Endodermal cell (in vitro differentiated cells): Measurements from ENCODE around the gene TMOD1. TPM values are rescaled to one million over a fixed set of nuclear protein-coding genes. Genes with fewer than 3 reads are reported as not detected.
"Not testable (repeated sequence)": the region's sequence is repeated elsewhere in the genome, so short reads cannot be mapped to it uniquely, and the experiment has no call there.

ENCODE experiments used
- DNase-seq: peaks from one replicate; pipeline ENCODE4 v3.0.0-alpha.2; 2017
- H3K27ac ChIP-seq: 2 replicates; pipeline ENCODE4 v1.5.1; 2013; ENCODE audit warnings: mild to moderate bottlenecking, low read depth, low read length, moderate library complexity
- H3K27me3 ChIP-seq: 2 replicates; pipeline ENCODE4 v1.6.1; 2013; ENCODE audit warnings: mild to moderate bottlenecking, low read length, moderate library complexity; ENCODE audit not compliant: insufficient read depth, control insufficient read depth, poor library complexity, severe bottlenecking
- H3K36me3 ChIP-seq: 2 replicates; pipeline ENCODE4 v1.7.0; 2013; ENCODE audit warnings: mild to moderate bottlenecking, low read length, moderate library complexity; ENCODE audit not compliant: control insufficient read depth, insufficient read depth
- H3K4me1 ChIP-seq: one replicate; pipeline ENCODE4 v1.7.0; 2013; ENCODE audit warnings: low read length; ENCODE audit not compliant: control insufficient read depth, insufficient read depth
- H3K4me3 ChIP-seq: 2 replicates; pipeline ENCODE4 v1.5.1; 2013; ENCODE audit warnings: mild to moderate bottlenecking, low read length, moderate library complexity
- H3K9ac ChIP-seq: 2 replicates; pipeline ENCODE4 v1.6.1; 2013; ENCODE audit warnings: mild to moderate bottlenecking, low read length, moderate library complexity; ENCODE audit not compliant: poor library complexity, severe bottlenecking; ENCODE audit errors: extremely low read depth
- H3K9me3 ChIP-seq: 2 replicates; pipeline ENCODE4 v1.6.1; 2013; ENCODE audit warnings: mild to moderate bottlenecking, low read length, moderate library complexity; ENCODE audit not compliant: control insufficient read depth
- H3K27ac Mint-ChIP-seq: 2 replicates; pipeline ENCODE4 v1.8.0; 2020; ENCODE audit warnings: mixed read lengths
- H3K27me3 Mint-ChIP-seq: 2 replicates; pipeline ENCODE4 v1.8.0; 2021; ENCODE audit warnings: mild to moderate bottlenecking, mixed read lengths; ENCODE audit not compliant: insufficient read depth
- H3K36me3 Mint-ChIP-seq: 2 replicates; pipeline ENCODE4 v1.8.0; 2020; ENCODE audit warnings: low read depth, mixed read lengths
- H3K4me1 Mint-ChIP-seq: 2 replicates; pipeline ENCODE4 v1.8.0; 2020; ENCODE audit warnings: mixed read lengths
- H3K4me3 Mint-ChIP-seq: 2 replicates; pipeline ENCODE4 v1.8.0; 2020; ENCODE audit warnings: mild to moderate bottlenecking, moderate library complexity, mixed read lengths
- H3K9me3 Mint-ChIP-seq: 2 replicates; pipeline ENCODE4 v1.8.0; 2020; ENCODE audit warnings: mild to moderate bottlenecking, mixed read lengths
- WGBS, 2 experiments: methylation state at CpG; one replicate each; pipeline versions ENCODE4 v1.1.5 to v1.1.7; 2013; ENCODE audit warnings: missing lambda C conversion rate in 2 of 2, mixed read lengths in 1 of 2; ENCODE audit not compliant: insufficient coverage in 1 of 2, insufficient read length in 1 of 2; 5-methylcytosine and 5-hydroxymethylcytosine counted together
- total RNA-seq, 2 donors: library from RNA; stranded (reverse); fragmentation: NEBNext Ultra II Directional in 1 of 2; extraction: Animal tissue kit (Norgen Biotek cat#: 25700) in 1 of 2; gene quantifications; 2 replicates in 1 of 2; 3 replicates in 1 of 2; pipeline ENCODE4 v1.2.1, GENCODE V29; 2021
- TF ChIP-seq, protein P1 (sequence below): fragments of 200-600 bp; sonication (generic); conservative IDR thresholded peaks from 2 replicates; pipeline ENCODE4 v1.5.0; 2021; ENCODE audit warnings: antibody characterized with exemption, mild to moderate bottlenecking

Gene TMOD1
- total RNA-seq, 2 donors from 2014 or later, result 3.6 to 7.1 TPM

DNA sequence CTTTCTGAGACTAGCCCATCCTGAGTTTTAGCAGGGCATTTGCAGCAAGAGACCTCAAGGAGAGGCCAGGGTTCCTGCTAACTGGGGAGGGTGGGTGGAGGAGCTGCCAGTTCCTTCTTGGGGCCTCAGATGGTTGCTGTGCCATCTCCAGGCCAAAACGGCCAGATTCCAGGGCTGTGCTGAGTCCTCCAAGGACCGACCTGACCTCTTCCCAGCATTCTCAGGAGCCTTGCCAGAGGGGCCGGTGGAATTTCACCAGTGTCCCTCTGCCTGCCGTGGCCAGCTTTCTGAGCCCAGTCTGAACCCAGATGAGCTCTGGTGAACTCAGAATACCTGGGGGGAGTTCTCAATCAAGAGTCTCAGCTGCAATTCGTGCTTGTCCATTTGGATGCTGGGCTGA is 77.4 kb downstream of the TMOD1 start:
- no peak overlapping the region for H3K4me3 ChIP-seq
- no peaks in the 10 kb centered on the region for H3K27me3 Mint-ChIP-seq
- no peak overlapping the region for H3K9ac ChIP-seq
- H3K36me3 ChIP-seq, result no peaks in the 10 kb centered on the region
- no peak overlapping the region for H3K27ac ChIP-seq
- no peaks in the 10 kb centered on the region for H3K9me3 ChIP-seq
- H3K4me1 ChIP-seq, result no peaks in the 10 kb centered on the region
- TF ChIP-seq, protein P1, sequence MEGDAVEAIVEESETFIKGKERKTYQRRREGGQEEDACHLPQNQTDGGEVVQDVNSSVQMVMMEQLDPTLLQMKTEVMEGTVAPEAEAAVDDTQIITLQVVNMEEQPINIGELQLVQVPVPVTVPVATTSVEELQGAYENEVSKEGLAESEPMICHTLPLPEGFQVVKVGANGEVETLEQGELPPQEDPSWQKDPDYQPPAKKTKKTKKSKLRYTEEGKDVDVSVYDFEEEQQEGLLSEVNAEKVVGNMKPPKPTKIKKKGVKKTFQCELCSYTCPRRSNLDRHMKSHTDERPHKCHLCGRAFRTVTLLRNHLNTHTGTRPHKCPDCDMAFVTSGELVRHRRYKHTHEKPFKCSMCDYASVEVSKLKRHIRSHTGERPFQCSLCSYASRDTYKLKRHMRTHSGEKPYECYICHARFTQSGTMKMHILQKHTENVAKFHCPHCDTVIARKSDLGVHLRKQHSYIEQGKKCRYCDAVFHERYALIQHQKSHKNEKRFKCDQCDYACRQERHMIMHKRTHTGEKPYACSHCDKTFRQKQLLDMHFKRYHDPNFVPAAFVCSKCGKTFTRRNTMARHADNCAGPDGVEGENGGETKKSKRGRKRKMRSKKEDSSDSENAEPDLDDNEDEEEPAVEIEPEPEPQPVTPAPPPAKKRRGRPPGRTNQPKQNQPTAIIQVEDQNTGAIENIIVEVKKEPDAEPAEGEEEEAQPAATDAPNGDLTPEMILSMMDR, result no peak
- no peak for DNase-seq
- 77 to 88% methylated on average over 3 to 5 of the region's 5 CpGs for WGBS, 2 experiments
- peaks cover 4% of the 10 kb centered on the region for H3K9me3 Mint-ChIP-seq
- H3K36me3 Mint-ChIP-seq, result peaks cover 11% of the 10 kb centered on the region
- H3K27me3 ChIP-seq, result no peaks in the 10 kb centered on the region
- no peaks in the 10 kb centered on the region for H3K4me1 Mint-ChIP-seq
- no peak overlapping the region for H3K27ac Mint-ChIP-seq
- H3K4me3 Mint-ChIP-seq, result no peak overlapping the region

DNA sequence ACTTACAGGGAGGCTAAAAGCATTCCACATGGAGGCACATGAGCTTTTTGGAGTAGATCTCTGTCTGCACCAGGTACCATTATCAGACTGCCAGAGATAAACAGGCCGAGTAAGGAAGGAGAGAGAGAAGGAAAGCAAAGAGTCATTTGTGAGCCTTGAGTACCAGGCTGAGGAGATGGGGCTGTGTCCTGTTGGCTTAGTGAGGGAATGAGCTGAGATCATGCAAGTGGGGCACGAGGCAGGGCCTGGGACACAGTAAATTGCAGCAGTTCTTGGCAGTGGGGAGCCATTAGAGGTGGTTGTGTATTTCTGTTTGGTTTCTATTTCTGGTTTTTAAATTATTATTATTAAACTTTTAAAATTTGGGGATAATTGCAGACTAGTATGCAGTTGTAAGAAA is 78.4 kb downstream of the TMOD1 start:
- Mint-ChIP-seq H3K27me3 (no peaks in the 10 kb centered on the region), H3K27ac (no peak overlapping the region), H3K36me3 (peaks cover 7% of the 10 kb centered on the region), H3K4me3 (no peak overlapping the region), H3K9me3 (peaks cover 2% of the 10 kb centered on the region), H3K4me1 (no peaks in the 10 kb centered on the region)
- Histone ChIP-seq H3K4me1 (no peaks in the 10 kb centered on the region), H3K9me3 (no peaks in the 10 kb centered on the region), H3K27me3 (no peaks in the 10 kb centered on the region), H3K4me3 (no peak overlapping the region), H3K27ac (no peak overlapping the region), H3K36me3 (no peaks in the 10 kb centered on the region), H3K9ac (no peak overlapping the region)
- no peak for DNase-seq
- 80% methylated on average over 1 to 2 of the region's 2 CpGs for WGBS, 2 experiments
- TF ChIP-seq, protein P1, result no peak

- H3K27me3 Mint-ChIP-seq, H3K4me1 ChIP-seq, H3K27ac Mint-ChIP-seq, H3K27ac ChIP-seq, H3K36me3 Mint-ChIP-seq, H3K4me3 Mint-ChIP-seq, H3K4me3 ChIP-seq, H3K9me3 ChIP-seq, DNase-seq, H3K4me1 Mint-ChIP-seq, H3K9me3 Mint-ChIP-seq, H3K9ac ChIP-seq, H3K36me3 ChIP-seq, H3K27me3 ChIP-seq: not testable (repeated sequence)
- no CpG with 5 or more reads among the region's 3 CpGs for WGBS, 2 experiments
These were observed 80.1 kb downstream of the TMOD1 start for GRCh38 chr9:97581590-97581989.

DNA sequence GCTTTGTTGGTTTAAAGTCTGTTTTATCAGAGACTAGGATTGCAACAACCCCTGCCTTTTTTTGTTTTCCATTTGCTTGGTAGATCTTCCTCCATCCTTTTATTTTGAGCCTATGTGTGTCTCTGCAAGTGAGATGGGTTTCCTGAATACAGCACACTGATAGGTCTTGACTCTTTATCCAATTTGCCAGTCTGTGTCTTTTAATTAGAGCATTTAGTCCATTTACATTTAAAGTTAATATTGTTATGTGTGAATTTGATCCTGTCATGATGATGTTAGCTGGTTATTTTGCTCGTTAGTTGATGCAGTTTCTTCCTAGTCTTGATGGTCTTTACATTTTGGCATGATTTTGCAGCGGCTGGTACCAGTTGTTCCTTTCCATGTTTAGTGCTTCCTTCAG is 83.3 kb downstream of the TMOD1 start:
- not testable (repeated sequence) for H3K4me1 Mint-ChIP-seq, H3K4me3 ChIP-seq, H3K9ac ChIP-seq, H3K36me3 ChIP-seq, H3K27ac ChIP-seq, H3K27ac Mint-ChIP-seq, H3K4me1 ChIP-seq, DNase-seq, H3K4me3 Mint-ChIP-seq, H3K27me3 Mint-ChIP-seq, H3K27me3 ChIP-seq
- Mint-ChIP-seq H3K9me3 (peaks cover 20% of the 10 kb centered on the region), H3K36me3 (peaks cover 16% of the 10 kb centered on the region)
- peaks cover 15% of the 10 kb centered on the region for H3K9me3 ChIP-seq
- no CpG with 5 or more reads among the region's 2 CpGs for WGBS, 2 experiments

- 95 to 96% methylated on average over 3 to 6 of the region's 7 CpGs for WGBS, 2 experiments
These were observed 85.4 kb downstream of the TMOD1 start for GRCh38 chr9:97586909-97587308.

More at GRCh38 chr9:97586909-97587308, 85.4 kb downstream of the TMOD1 start:
- not testable (repeated sequence) for H3K27me3 Mint-ChIP-seq, H3K4me1 Mint-ChIP-seq, H3K27ac ChIP-seq, H3K27ac Mint-ChIP-seq, H3K4me1 ChIP-seq, H3K4me3 Mint-ChIP-seq, DNase-seq, H3K9ac ChIP-seq, H3K36me3 ChIP-seq, H3K27me3 ChIP-seq
- H3K9me3 ChIP-seq, result peaks cover 15% of the 10 kb centered on the region
- peaks cover 16% of the 10 kb centered on the region for H3K36me3 Mint-ChIP-seq
- peaks cover 19% of the 10 kb centered on the region for H3K9me3 Mint-ChIP-seq
- peak overlapping the region; percentile 62 for H3K4me3 ChIP-seq
